ENCODE results near the gene RMI1.

Gene RMI1

GRCh38 chr9:83971485-83971884 is 9.1 kb upstream of the RMI1 start:
- no peak for DNase-seq

GRCh38 chr9:83972286-83972685 is 8.3 kb upstream of the RMI1 start:
- no peak for DNase-seq

- no peak for DNase-seq
These were observed 5.3 kb upstream of the RMI1 start for GRCh38 chr9:83975300-83975699.

- DNase-seq, result no peak
These were observed 4.2 kb upstream of the RMI1 start for GRCh38 chr9:83976372-83976771.

GRCh38 chr9:83977196-83977595 is 3.4 kb upstream of the RMI1 start:
- DNase-seq, result no peak

- DNase-seq, result no peak
These were observed 1.4 kb upstream of the RMI1 start for GRCh38 chr9:83978992-83979811.

- peak; percentile 99 for DNase-seq
These were observed 702 bp upstream of the RMI1 start, which contains the start of gene HNRNPK for GRCh38 chr9:83979812-83980394. TSS of gene HNRNPK (minus strand) at chr9:83980215. CDS start at chr9:83978252, 1,963 bp downstream.

- DNase-seq, result no peak
These were observed 694 bp downstream of the RMI1 start for GRCh38 chr9:83981126-83981871.

GRCh38 chr9:83986195-83986594 is 5.6 kb downstream of the RMI1 start:
- DNase-seq, result no peak

GRCh38 chr9:83986765-83987401 is 6.3 kb downstream of the RMI1 start:
- DNase-seq, result no peak

- DNase-seq, result no peak
These were observed 6.8 kb downstream of the RMI1 start for GRCh38 chr9:83987402-83987791.

- no peak for DNase-seq
These were observed 7.8 kb downstream of the RMI1 start for GRCh38 chr9:83988411-83988810.

- DNase-seq, result no peak
These were observed 10.8 kb downstream of the RMI1 start for GRCh38 chr9:83991355-83991754.

- DNase-seq, result no peak
These were observed 11.8 kb downstream of the RMI1 start for GRCh38 chr9:83992407-83992806.

GRCh38 chr9:83992901-83993300 is 12.3 kb downstream of the RMI1 start:
- DNase-seq, result no peak

GRCh38 chr9:83996126-83996525 is 15.5 kb downstream of the RMI1 start:
- DNase-seq, result no peak

- no peak for DNase-seq
These were observed 18.7 kb downstream of the RMI1 start for GRCh38 chr9:83999141-83999918.

- DNase-seq, result no peak
These were observed 19.6 kb downstream of the RMI1 start for GRCh38 chr9:84000186-84000585.

GRCh38 chr9:84001621-84002020 is 21.0 kb downstream of the RMI1 start:
- no peak for DNase-seq

GRCh38 chr9:84002344-84002743 is 21.7 kb downstream of the RMI1 start:
- DNase-seq, result no peak

- DNase-seq, result no peak
These were observed 22.6 kb downstream of the RMI1 start for GRCh38 chr9:84003246-84003645.

GRCh38 chr9:84007662-84008061 is 27.1 kb downstream of the RMI1 start:
- no peak for DNase-seq

Measured in KG1 (cell line).